Neural cell (in vitro differentiated cells): ENCODE data around the gene BRD7.

Experiments used
- CTCF ChIP-seq: fragments of 450-650 bp; IDR thresholded peaks from 2 replicates; pipeline ENCODE4 v1.5.1; 2014; ENCODE audit warnings: antibody characterized with exemption, mild to moderate bottlenecking, moderate library complexity; ENCODE audit not compliant: poor library complexity, severe bottlenecking
- EZH2 ChIP-seq: fragments of 200-600, 300-800 bp; shearing (Covaris generic), sonication (generic); IDR thresholded peaks from 2 replicates; pipeline ENCODE4 v1.6.1; 2014; ENCODE audit warnings: antibody characterized with exemption, low read length, borderline replicate concordance, mild to moderate bottlenecking; ENCODE audit not compliant: insufficient read depth, poor library complexity, severe bottlenecking
- REST ChIP-seq: IDR thresholded peaks from 2 replicates; pipeline ENCODE4 v1.6.1; 2012; ENCODE audit warnings: borderline replicate concordance
- TAF1 ChIP-seq: IDR thresholded peaks from 2 replicates; pipeline ENCODE4 v1.6.1; 2012; ENCODE audit warnings: low read depth

DNA sequence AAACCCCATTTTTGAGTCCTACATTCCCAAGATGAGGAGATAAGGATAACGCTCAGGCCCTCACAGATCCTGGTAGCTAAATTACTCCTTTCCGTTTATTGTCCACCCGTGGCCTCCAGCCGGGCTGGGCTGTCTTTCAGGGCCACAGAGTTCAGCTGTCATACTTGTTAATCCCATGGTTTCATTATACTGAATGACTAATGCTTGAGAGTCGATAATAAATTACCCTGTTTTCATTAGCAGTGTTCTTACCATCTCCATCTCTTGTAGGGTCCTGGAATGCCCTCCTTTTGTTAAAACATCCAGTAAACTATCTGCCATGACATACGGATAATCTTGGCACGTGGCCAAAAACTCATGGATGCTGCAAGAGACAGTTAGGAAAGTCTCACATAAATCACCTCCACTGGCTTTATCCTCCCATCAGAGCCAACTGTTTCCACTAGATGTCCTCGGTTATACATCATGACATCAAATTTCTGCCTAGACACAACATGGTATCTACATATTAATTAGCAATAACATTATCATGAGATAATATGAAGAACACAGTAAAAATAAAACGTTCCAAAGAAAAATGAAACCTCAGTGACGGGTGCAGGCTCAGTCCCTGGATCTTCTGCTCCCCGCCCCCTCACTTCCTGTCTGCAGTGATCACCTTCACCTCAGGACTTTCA, 45.3 kb downstream of the BRD7 start:
- peak; percentile 71 for TF ChIP-seq CTCF
- no peak for TF ChIP-seq TAF1
- no peak for TF ChIP-seq REST
- no peak for TF ChIP-seq EZH2
